Testis (tissue), 2 donors: ENCODE measurements around the gene GLDC.

Source experiments
- POLR2A ChIP-seq: fragments of 450-650 bp; IDR thresholded peaks from one replicate; pipeline ENCODE4 v1.6.1; 2017; ENCODE audit warnings: antibody characterized with exemption, mild to moderate bottlenecking, moderate library complexity
- TF ChIP-seq, protein P1 (sequence below), 3 experiments: fragments of 450-650 bp in 2 of 3; fragments of 200-600 bp in 1 of 3; sonication (generic) in 1 of 3; IDR thresholded peaks; one replicate each; pipeline ENCODE4 v1.5.1; 2016 to 2019; ENCODE audit warnings: antibody characterized with exemption in 3 of 3, mild to moderate bottlenecking in 2 of 3, moderate library complexity in 1 of 3

DNA sequence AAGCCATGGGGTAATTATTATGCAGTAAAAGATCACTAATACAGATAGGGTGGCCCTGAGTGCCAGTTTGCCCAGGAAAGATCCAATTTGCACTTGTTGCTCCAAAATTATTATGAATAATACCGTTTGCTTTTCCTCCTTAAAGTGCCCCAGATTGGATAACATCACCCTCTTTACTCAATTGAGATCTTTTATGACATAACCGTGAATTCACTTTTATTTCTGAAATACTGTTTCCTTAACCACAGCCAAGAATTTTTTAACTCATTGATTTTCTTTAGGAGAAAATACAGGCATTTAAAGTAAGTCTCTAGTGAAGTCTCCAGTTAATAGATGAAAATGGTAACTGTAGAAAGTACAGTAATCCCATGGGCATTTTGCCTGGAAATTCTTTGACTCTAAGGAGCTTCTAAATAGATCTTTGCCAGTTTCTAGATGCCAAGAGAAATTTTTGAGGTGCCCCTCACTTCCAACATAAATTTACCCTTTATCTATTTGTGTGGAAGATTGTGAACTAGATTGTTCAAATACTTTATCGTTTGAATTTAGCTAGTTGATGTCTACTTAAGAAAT, 133.4 kb downstream of the GLDC start:
- TF ChIP-seq, protein P1, sequence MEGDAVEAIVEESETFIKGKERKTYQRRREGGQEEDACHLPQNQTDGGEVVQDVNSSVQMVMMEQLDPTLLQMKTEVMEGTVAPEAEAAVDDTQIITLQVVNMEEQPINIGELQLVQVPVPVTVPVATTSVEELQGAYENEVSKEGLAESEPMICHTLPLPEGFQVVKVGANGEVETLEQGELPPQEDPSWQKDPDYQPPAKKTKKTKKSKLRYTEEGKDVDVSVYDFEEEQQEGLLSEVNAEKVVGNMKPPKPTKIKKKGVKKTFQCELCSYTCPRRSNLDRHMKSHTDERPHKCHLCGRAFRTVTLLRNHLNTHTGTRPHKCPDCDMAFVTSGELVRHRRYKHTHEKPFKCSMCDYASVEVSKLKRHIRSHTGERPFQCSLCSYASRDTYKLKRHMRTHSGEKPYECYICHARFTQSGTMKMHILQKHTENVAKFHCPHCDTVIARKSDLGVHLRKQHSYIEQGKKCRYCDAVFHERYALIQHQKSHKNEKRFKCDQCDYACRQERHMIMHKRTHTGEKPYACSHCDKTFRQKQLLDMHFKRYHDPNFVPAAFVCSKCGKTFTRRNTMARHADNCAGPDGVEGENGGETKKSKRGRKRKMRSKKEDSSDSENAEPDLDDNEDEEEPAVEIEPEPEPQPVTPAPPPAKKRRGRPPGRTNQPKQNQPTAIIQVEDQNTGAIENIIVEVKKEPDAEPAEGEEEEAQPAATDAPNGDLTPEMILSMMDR (IDR thresholded peaks at IDR 0.05): no peak
- no peak for TF ChIP-seq POLR2A
